Erythroblast (primary cell): ENCODE measurements around the gene GRK6.

Source experiments
- DNase-seq, 2 experiments: peaks; one replicate each; lab custom pipeline; 2025; lab: John Stamatoyannopoulos, UW
- GATA1 ChIP-seq: IDR thresholded peaks from 2 replicates; pipeline ENCODE4 v1.6.1; 2011; ENCODE audit warnings: low read depth, mild to moderate bottlenecking, control low read depth, low read length, moderate library complexity
- POLR2A ChIP-seq: IDR thresholded peaks from 2 replicates; pipeline ENCODE4 v1.6.1; 2011; ENCODE audit warnings: mild to moderate bottlenecking, low read length

GRK6 gene

GRCh38 chr5:177443144-177443983 is 16.9 kb downstream of the GRK6 start:
- no peak for TF ChIP-seq POLR2A
- no peak for TF ChIP-seq GATA1
- DNase-seq = no peak

- DNase-seq = no peak
Observed at GRCh38 chr5:177444106-177445051, 17.9 kb downstream of the GRK6 start.

GRCh38 chr5:177445052-177445916 is 18.8 kb downstream of the GRK6 start:
- TF ChIP-seq GATA1 (no peak), POLR2A (peak; percentile 10)
- no peak for DNase-seq

More at GRCh38 chr5:177444106-177445051, 17.9 kb downstream of the GRK6 start:
- TF ChIP-seq POLR2A = peak; percentile 45
- no peak for TF ChIP-seq GATA1

GRCh38 chr5:177445917-177446199 is 19.4 kb downstream of the GRK6 start:
- DNase-seq = no peak

GRCh38 chr5:177446200-177447065 is 20.0 kb downstream of the GRK6 start, which contains the start of gene PRR7:
PRR7 (plus strand) TSS chr5:177446814; CDS start chr5:177455068, 8,254 bp downstream.
- peak; percentile 72 to 75 for DNase-seq

More at GRCh38 chr5:177445917-177446199, 19.4 kb downstream of the GRK6 start:
- TF ChIP-seq GATA1 (no peak), POLR2A (no peak)

GRCh38 chr5:177447066-177447610 is 20.7 kb downstream of the GRK6 start:
- peak; percentile 61 to 64 for DNase-seq

More at GRCh38 chr5:177446200-177447065, 20.0 kb downstream of the GRK6 start, which contains the start of gene PRR7:
- peak; percentile 69 for TF ChIP-seq POLR2A
- TF ChIP-seq GATA1 = no peak

GRCh38 chr5:177447611-177448243 is 21.3 kb downstream of the GRK6 start:
- DNase-seq = no peak
- TF ChIP-seq GATA1 = no peak
- peak; percentile 21 for TF ChIP-seq POLR2A

More at GRCh38 chr5:177447066-177447610, 20.7 kb downstream of the GRK6 start:
- TF ChIP-seq GATA1 (no peak), POLR2A (no peak)

GRCh38 chr5:177448244-177448950 is 21.9 kb downstream of the GRK6 start:
- TF ChIP-seq POLR2A (peak; percentile 23), GATA1 (no peak)
- DNase-seq = no peak

- no peak for DNase-seq
Observed at GRCh38 chr5:177449140-177450061, 22.9 kb downstream of the GRK6 start.

More at GRCh38 chr5:177449140-177450061, 22.9 kb downstream of the GRK6 start:
- TF ChIP-seq POLR2A (no peak), GATA1 (no peak)
